Liver (tissue), 3 donors: ENCODE results near the gene CDH4.

Source experiments
- CTCF ChIP-seq: fragments of 150-350 bp; IDR thresholded peaks from 2 replicates; pipeline ENCODE4 v1.5.1; 2017; ENCODE audit warnings: improper control_type of control experiment, low read depth, low read length; ENCODE audit not compliant: missing input control
- HNF4A ChIP-seq, 2 donors: conservative IDR thresholded peaks; 2 replicates each; pipeline ENCODE4 v1.6.1; 2016; ENCODE audit warnings: antibody characterized with exemption in 2 of 2, mild to moderate bottlenecking in 2 of 2
- REST ChIP-seq: IDR thresholded peaks from 2 replicates; pipeline ENCODE4 v1.6.1; 2016; ENCODE audit warnings: antibody characterized with exemption, mild to moderate bottlenecking
- RXRA ChIP-seq, 2 donors: IDR thresholded peaks; 2 replicates each; pipeline ENCODE4 v1.6.1; 2017 to 2018; ENCODE audit warnings: antibody characterized with exemption in 2 of 2, mild to moderate bottlenecking in 1 of 2
- donor health status: healthy.
- donor health status: healthy.

DNA sequence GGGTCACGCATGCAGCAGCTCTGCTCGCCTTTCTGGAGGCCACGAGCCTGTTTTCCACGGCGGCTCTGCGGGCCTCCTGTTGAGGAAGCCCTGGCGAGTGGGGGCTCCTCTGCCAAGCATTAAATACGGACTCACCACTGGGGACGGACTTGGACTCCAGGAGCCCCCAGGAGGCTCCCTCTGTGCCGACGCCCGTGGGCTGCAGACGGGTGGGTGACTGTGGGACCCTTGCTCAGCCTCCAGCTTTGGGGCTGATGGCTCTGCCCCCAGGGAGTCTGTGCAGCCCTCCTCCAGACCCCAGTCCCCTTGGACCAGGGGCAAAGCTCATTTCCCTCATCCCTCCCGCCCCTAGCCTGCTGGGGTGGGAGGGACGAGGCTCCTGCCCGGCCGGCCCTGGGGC lies 577.5 kb downstream of the CDH4 start:
- no peak for TF ChIP-seq REST
- TF ChIP-seq HNF4A (conservative IDR thresholded peaks at IDR 0.05), result no peak
- TF ChIP-seq CTCF, result no peak
- no peak for TF ChIP-seq RXRA (IDR thresholded peaks at IDR 0.05)
